ENCODE data around the gene FSCN2. TPM values are rescaled to one million over a fixed set of nuclear protein-coding genes. Genes with fewer than 3 reads are reported as not detected.

The FSCN2 gene
- total RNA-seq, 4 donors from 2014 or later: 9.7 to 20.7 (median 17.0) TPM

DNA sequence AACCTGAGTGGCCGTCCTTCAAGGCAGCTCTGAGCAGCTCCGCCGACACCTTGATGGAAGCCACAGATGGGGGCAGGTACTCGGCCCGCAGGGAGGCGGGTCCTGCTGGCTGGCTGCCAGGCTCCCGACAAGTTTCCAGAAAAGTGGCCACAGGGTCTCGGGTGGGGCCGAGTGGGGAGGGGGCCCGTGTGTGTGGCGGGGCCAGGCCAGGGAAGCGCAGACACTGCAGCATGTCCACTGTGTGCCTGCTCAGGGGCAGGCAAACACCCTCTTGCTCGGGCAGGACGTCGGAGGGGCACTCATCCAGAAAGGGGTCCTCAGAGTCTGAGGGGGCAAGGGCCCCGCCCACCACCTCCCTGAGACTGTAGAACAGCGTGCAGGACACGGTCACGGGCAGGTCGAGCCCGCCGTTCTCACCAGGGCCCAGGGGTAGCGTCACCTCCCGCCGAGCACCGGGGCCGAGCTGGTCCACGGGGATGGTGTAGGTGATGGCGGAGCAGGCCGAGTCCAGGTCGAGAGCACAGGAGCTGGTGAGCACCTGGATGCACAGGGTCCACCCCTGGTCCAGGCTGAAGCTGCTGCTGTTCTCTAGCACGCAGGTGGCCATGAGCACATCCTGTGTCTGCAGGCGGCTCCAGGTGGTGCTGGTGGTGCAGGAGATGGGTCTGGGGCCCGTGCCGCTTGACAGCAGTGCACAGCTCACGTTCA is 18.9 kb downstream of the FSCN2 start:
- intact Hi-C loops (cut with DNase I): loop anchor here (10.0 kb wide), 1 partner anchor 58 kb away; no protein-coding TSS in a partner anchor
- WGBS, 2 donors: 79 to 81% methylated on average over 6 to 30 of the region's 36 CpGs
- TF ChIP-seq, protein P1, sequence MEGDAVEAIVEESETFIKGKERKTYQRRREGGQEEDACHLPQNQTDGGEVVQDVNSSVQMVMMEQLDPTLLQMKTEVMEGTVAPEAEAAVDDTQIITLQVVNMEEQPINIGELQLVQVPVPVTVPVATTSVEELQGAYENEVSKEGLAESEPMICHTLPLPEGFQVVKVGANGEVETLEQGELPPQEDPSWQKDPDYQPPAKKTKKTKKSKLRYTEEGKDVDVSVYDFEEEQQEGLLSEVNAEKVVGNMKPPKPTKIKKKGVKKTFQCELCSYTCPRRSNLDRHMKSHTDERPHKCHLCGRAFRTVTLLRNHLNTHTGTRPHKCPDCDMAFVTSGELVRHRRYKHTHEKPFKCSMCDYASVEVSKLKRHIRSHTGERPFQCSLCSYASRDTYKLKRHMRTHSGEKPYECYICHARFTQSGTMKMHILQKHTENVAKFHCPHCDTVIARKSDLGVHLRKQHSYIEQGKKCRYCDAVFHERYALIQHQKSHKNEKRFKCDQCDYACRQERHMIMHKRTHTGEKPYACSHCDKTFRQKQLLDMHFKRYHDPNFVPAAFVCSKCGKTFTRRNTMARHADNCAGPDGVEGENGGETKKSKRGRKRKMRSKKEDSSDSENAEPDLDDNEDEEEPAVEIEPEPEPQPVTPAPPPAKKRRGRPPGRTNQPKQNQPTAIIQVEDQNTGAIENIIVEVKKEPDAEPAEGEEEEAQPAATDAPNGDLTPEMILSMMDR (IDR thresholded peaks at IDR 0.05): no peak
- TF ChIP-seq POLR2A (IDR thresholded peaks at IDR 0.05): no peak
- no peaks in the 10 kb centered on the region for H3K9me3 ChIP-seq
- H3K27ac ChIP-seq: no peak overlapping the region
- peaks cover 24 to 28% of the 10 kb centered on the region in 2 donors for H3K36me3 ChIP-seq
- no peaks in the 10 kb centered on the region for H3K27me3 ChIP-seq
- H3K4me3 ChIP-seq (replicated peaks in 1 of 3): no peak overlapping the region
- no peak for DNase-seq
- peaks cover 7 to 9% of the 10 kb centered on the region in 2 donors for H3K4me1 ChIP-seq

DNA sequence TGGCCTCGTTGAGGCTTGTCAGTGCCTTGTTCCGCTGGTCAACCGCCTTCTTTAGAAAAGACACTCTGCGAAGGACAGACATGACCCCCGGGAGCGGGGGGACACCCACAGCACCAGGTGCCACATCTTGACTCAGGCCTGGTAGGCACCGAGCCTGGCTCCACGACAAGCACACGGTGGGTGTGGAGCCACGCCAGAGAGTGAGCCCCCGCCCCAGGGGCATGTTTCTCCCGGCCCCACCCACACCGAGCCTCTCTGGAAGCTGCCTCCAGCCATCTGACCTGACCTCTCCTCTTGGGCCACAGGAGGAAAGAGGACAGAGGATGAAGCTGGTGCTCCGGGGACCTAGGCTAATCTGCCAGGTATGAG is 19.4 kb downstream of the FSCN2 start:
- no peak overlapping the region for H3K4me3 ChIP-seq (replicated peaks in 1 of 3)
- TF ChIP-seq POLR2A (IDR thresholded peaks at IDR 0.05): no peak
- TF ChIP-seq, protein P1 (IDR thresholded peaks at IDR 0.05): no peak
- no peaks in the 10 kb centered on the region for H3K27me3 ChIP-seq
- H3K4me1 ChIP-seq: peaks cover 7 to 9% of the 10 kb centered on the region in 2 donors
- H3K36me3 ChIP-seq: peaks cover 24 to 28% of the 10 kb centered on the region in 2 donors
- no peaks in the 10 kb centered on the region for H3K9me3 ChIP-seq
- WGBS, 2 donors: 80 to 100% methylated on average over 1 to 2 of the region's 14 CpGs
- intact Hi-C loops (cut with DNase I): loop anchor here (10.0 kb wide), 1 partner anchor 57 kb away; no protein-coding TSS in a partner anchor
- H3K27ac ChIP-seq: no peak overlapping the region
- no peak for DNase-seq

DNA sequence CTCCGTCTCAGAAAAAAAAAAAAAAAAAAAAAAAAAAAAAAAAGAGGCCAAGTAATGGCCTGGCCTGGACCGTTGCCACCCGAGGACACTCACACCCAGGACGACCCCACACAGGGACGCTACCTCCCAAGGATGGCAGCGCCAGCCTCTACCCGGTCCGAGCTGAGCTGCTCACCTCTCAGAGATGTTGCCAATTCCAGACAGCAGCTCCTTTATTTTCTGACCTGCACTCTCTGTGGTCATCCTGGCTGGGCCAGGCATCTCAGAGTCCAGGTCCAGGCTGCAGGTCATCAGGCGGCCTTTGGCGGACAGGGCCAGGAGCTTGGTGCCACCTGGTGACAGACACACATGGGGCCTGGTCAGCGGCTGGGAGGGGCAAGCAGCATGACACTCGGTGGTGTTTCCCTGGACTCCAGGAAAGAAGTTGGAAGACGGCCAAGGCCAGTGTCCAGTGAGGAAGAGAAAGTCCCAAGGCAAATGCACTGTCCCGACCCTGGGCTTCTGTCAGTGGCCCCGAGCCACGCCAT is 20.9 kb downstream of the FSCN2 start:
- WGBS, 2 donors: 84 to 92% methylated on average over 13 to 16 of the region's 16 CpGs
- no peaks in the 10 kb centered on the region for H3K9me3 ChIP-seq
- H3K36me3 ChIP-seq: peaks cover 16 to 21% of the 10 kb centered on the region in 2 donors
- intact Hi-C loops (cut with DNase I): loop anchor here (10.0 kb wide), 1 partner anchor 56 kb away; no protein-coding TSS in a partner anchor
- no peaks in the 10 kb centered on the region for H3K27me3 ChIP-seq
- no peak for DNase-seq
- no peak overlapping the region for H3K4me3 ChIP-seq (replicated peaks in 1 of 3)
- TF ChIP-seq, protein P1 (IDR thresholded peaks at IDR 0.05): no peak
- no peak for TF ChIP-seq POLR2A (IDR thresholded peaks at IDR 0.05)
- peaks cover 14 to 20% of the 10 kb centered on the region in 2 donors for H3K4me1 ChIP-seq
- H3K27ac ChIP-seq: no peak overlapping the region

DNA sequence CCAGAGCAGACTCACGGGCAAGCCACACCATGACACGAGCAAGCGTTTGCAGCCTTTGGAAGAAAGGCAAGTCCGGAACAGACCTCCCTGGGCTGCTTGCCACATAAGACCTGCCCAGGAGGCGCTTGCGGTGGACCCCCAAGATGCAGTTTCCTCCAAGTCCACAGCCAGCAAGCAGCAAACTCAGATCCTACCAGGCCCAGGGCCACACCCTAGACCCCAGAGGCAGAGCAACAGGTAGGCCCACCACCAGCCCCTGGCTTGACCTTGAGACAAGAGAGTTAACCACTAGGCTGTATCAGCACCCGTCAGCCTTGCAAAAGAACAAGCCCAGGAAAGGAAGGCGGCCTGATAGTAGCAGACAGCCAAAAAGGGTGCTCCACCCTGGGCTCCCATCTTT is 21.6 kb downstream of the FSCN2 start:
- TF ChIP-seq, protein P1 (IDR thresholded peaks at IDR 0.05): no peak
- no peak for TF ChIP-seq POLR2A (IDR thresholded peaks at IDR 0.05)
- intact Hi-C loops (cut with DNase I): loop anchor here (10.0 kb wide), 1 partner anchor 55 kb away; no protein-coding TSS in a partner anchor
- peaks cover 15 to 16% of the 10 kb centered on the region in 2 donors for H3K36me3 ChIP-seq
- no peak for DNase-seq
- H3K27me3 ChIP-seq: no peaks in the 10 kb centered on the region
- peaks cover 14 to 20% of the 10 kb centered on the region in 2 donors for H3K4me1 ChIP-seq
- WGBS, 2 donors: 92 to 93% methylated on average over 8 of the region's 8 CpGs
- no peaks in the 10 kb centered on the region for H3K9me3 ChIP-seq
- no peak overlapping the region for H3K4me3 ChIP-seq (replicated peaks in 1 of 3)
- no peak overlapping the region for H3K27ac ChIP-seq

DNA sequence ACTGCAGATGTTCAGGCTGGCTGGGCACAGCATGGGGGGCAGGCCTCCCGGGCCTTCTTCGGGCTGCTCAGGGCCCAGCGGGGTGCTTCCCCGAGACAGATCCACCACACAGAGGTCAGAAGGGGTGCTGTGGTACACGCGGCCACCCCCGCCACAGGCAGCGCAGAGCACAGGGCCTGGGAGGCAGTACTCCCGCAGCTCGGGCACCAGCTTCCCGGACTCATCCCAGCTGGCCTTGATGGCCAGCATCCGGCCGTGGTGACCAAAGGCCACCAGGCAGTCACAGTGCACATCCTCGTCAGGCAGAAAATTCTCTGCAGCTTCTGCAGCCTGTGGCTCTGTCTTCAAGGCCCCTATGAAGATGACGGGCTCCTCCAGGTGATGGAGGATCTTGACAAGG is 22.1 kb downstream of the FSCN2 start:
- Histone ChIP-seq H3K27ac (no peak overlapping the region), H3K36me3 (peaks cover 13 to 15% of the 10 kb centered on the region in 2 donors), H3K4me1 (peaks cover 14 to 21% of the 10 kb centered on the region in 2 donors), H3K9me3 (no peaks in the 10 kb centered on the region), H3K4me3 (replicated peaks in 1 of 3) (no peak overlapping the region), H3K27me3 (no peaks in the 10 kb centered on the region)
- intact Hi-C loops (cut with DNase I): no loop called here
- no peak for DNase-seq
- TF ChIP-seq POLR2A (IDR thresholded peaks at IDR 0.05): no peak
- TF ChIP-seq, protein P1 (IDR thresholded peaks at IDR 0.05): no peak
- 100% methylated on average over 2 of the region's 15 CpGs; no CpG with 5 or more reads in 1 of the 2 donors for WGBS, 2 donors
